Fibroblast of skin of left biceps (primary cell): ENCODE data around the gene UBE3A.

Experiments
- DNase-seq, 2 experiments: peaks; one replicate each; pipeline ENCODE4 v3.0.0-alpha.2; 2013; ENCODE audit warnings: low read depth in 2 of 2

UBE3A gene

DNA sequence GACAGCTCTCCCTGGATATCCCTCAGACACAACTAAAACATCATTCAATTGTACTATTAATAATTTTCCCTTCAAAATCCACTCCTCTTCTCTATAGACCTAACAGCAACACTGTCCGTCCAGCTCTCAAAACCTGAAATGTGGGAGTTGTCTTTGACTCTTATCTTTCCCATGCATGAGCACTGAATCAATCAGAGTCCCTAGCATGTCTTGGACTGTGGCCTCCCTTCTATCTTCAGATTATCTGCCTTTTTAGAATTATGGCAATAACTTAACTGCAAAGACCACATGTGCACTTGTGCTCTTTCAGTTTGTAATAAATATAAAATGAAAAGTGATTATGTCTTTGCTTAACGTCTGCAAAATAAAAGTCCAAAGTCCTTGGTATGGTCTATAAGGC is 107.0 kb downstream of the UBE3A start:
- DNase-seq = no peak

DNA sequence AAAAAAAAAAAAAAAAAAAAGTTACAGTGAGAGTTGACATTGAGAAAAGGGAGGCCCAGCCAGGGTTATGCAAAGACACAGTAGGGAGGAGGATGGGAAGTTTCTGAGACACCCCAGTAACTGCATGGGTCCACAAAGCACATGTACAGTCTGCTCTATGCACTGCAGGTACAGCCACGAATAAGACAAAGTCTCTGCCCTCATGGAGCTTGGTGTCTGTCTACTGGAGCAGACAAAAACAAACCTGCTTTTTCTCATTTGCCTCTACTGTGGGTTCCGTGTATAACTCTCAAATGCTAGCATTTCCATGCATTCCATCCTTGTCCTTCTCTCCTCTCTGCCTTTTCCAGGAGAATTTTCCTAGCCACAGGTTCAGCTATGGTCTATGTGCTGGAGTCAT is 107.4 kb downstream of the UBE3A start:
- no peak for DNase-seq

GRCh38 chr15:25329696-25330095 is 109.1 kb downstream of the UBE3A start:
- no peak for DNase-seq

- no peak for DNase-seq
Measured at GRCh38 chr15:25327686-25328085, 111.1 kb downstream of the UBE3A start.

GRCh38 chr15:25325187-25325586 is 113.6 kb downstream of the UBE3A start:
- DNase-seq = no peak

DNA sequence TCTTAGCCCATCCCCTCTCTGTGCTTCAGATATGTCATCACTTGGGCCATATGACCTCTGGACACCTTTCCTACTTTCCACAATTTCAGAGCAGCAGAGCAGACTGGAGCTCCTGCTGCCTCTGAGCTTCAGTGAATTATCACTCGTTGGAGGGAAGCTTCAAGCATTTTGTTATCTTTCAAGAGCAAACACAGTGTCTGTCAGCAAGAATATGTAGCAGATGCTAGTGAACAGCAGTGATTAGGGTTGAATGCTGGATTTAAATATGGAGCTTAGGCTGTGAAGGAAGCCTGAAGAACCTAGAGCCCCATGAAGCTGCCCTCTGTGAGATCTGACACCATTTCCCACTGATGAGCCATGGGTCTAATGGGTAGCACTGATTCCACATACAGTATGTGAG is 115.4 kb downstream of the UBE3A start:
- no peak for DNase-seq

DNA sequence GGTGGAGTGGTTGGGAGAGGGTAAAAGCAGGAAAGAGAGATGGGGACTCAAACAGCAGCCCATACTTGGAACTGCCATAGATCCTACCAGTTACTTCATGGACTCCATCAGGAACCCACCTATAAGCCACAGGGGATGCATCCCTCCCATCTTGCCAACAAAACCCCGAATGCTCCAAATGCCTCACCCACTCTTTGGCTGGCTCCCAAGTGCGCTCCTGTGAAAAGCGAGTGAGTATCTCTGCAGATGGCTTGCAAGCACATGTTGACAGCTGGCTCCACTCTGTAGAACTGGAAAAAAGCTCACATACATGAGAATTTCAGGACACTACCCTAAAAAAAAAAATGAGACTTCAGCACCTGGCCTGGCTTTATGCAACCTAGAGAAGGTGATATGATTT is 151.0 kb downstream of the UBE3A start:
- DNase-seq = no peak
